ENCODE measurements around the gene FTCD. TPM values are rescaled to one million over a fixed set of nuclear protein-coding genes. Genes with fewer than 3 reads are reported as not detected.
"Not testable (repeated sequence)": the region's sequence is repeated elsewhere in the genome, so short reads cannot be mapped to it uniquely, and the experiment has no call there.

Gene FTCD
- 1.5 TPM for polyA plus RNA-seq (ENCODE audit: insufficient read length)

- no peak for DNase-seq (ENCODE audit: low read depth)
Observed at GRCh38 chr21:46155514-46156377, at the start of gene FTCD. Gene FTCD, minus strand, starts transcription at chr21:46155579. Its CDS starts 56 bp downstream, at chr21:46155523.

GRCh38 chr21:46205166-46205565 is 49.8 kb upstream of the FTCD start:
- DNase-seq (ENCODE audit: low read depth), result no peak

DNA sequence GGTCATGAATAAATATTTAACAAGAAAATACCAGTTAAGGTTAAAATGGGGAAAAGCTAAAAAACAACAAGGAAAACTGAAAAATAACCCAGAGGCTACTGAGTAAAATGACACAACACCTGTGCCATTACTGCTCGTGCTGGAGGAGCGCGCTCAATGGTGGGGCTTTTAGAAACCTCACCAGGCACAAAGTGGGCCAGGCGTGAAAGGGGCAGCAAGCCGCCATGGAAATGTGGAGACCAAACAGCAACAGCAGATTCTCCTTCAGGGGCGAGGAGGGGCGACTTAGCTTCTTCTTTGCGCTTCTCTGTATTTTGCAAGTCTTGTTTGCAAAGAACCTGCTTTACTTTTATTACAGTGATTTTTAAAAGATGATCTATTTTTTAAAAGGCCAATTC is 47.8 kb upstream of the FTCD start:
- no peak for DNase-seq (ENCODE audit: low read depth)

DNA sequence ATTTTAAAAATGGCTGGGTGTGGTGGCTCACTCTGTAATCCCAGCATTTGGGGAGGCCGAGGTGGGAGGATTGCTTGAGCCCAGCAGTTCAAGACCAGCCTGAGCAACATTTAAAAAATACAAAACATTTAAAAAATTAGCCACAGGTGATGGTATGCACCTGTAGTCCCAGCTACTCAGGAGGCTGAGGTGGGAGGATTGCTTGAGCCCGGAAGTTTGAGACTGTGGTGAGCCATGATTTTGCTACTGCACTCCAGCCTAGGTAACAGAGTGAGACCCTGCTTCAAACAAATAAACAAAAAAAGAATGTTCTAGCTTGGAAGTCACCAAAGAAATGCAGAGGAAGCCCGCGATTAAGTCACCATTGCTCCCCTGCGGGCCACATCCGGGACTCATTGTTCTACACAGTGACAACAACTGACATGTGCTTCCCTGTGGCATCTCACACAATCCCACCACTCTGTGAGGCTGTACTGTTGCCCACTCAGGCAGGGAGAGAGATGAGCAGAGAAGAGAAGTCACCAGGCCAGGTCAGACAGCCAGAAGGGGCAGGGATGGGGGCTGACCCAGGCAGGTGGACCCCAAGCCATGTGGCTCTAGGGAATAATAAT is 47.3 kb upstream of the FTCD start:
- no peak for DNase-seq (ENCODE audit: low read depth)

- not testable (repeated sequence) for DNase-seq (ENCODE audit: low read depth)
Observed at GRCh38 chr21:46200877-46201803, 45.8 kb upstream of the FTCD start.

DNA sequence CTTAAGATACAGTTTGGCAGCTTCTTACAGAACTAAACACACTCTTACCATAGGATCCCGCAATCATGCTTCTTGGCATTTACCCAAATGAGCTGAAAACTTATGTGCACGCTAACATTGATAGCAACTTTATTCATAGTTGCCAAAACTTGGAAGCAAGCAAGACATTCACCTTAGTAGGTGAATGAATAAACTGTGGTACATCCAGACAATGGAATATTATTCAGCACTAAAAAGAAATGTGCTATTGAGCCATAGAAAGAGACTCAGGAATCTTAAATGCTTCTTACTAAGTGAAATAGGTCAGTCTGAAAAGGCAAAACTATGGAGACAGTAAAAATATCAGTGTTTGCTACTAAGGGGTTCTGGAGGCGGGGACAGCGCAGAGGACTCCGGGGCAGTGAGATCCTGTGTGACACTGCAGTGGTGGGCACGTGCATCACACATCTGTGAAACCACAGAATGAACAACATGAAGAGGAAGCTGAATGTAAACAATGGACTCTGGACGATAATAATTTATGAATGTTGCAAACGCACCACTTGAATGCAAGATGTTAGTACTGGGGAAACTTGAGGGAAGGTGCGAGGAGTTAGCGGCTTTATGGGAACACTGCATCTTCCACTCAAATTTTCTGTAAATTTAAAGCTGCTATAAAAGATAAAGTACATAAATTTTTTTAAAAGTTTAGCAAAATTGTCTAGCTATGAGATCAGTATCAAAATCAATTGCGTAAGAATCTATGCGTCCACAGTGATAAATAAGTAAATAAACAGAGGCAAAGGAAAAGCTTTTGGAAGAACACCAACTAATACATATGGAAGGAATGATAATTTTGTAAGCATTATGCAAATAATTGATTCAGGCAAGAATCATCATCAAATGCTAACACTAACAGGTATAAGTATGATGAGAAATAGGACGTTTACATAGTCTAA is 44.3 kb upstream of the FTCD start:
- no peak for DNase-seq (ENCODE audit: low read depth)

GRCh38 chr21:46196733-46197132 is 41.4 kb upstream of the FTCD start:
- no peak for DNase-seq (ENCODE audit: low read depth)

GRCh38 chr21:46195595-46196195 is 40.3 kb upstream of the FTCD start:
- DNase-seq (ENCODE audit: low read depth), result no peak

DNA sequence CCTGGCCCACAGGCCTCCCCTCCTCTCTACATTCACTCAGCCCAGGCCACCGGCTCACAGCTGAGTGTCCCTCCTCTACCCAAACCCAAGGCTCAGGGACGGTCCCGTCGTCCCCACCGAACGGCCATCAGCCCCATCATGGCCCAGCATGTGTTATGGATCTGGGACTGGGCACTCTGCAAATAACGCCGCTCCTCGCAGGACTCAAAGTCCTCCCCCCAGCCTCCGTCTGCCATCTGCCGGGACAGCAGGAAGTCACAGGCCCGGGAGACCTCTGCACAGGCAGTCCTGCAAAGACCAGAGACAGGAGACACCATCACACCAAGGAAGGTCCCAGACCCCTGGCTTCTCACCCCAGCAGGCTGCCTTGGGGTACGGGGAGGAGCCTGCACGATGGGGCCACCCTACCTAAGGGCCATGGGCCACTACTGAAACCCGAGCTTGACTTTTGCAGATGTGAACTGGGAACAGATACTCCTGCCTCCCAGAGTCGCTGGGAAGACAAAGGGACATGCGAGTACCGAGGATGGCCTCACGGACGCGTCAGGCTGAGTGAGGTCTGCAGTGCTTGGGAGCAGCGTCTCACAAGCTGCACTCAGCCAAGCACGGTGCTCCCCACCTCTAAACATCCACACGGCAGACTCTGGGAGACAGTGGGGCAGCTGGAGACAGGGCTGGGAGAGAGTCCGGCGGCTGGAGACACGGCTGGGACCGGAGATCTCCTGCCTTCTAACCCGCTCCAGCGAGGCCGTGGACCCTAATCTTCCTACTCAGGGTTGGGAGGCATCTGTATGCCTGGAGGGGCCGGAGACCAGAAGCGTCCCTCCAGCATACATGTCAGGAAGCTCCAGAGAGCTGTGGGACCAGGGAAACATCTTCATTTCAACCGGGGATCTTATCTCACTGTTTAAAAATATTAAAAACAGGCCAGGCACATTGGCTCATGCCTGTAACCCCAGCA is 39.3 kb upstream of the FTCD start:
- DNase-seq (ENCODE audit: low read depth), result no peak

DNA sequence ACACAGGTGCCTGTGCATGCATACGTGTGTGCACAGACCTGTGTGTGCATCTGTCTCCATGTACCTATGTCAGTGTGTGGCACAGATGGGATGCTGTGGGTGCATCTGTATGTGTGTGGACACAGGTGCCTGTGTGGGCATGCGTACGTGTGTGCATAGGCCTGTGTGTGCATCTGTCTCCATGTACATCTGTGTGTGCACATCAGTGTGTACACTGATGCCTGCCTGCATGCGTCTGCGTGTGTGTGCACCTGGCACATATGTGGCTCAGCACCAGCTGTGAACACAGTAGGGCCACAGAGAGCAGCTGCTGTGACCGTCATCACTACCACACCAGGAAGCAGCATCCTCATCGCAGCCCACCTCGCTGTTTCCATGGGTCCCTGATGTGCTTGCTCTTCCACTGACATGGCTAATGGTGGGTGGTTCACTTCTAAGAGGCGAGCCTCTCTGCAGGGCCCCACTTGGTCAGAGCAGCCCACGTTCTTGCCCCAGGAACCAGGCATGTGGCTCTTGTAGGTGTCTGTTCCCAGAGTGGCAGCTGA is 38.5 kb upstream of the FTCD start:
- no peak for DNase-seq (ENCODE audit: low read depth)

- no peak for DNase-seq (ENCODE audit: low read depth)
Observed at GRCh38 chr21:46191686-46192575, 36.6 kb upstream of the FTCD start.

DNA sequence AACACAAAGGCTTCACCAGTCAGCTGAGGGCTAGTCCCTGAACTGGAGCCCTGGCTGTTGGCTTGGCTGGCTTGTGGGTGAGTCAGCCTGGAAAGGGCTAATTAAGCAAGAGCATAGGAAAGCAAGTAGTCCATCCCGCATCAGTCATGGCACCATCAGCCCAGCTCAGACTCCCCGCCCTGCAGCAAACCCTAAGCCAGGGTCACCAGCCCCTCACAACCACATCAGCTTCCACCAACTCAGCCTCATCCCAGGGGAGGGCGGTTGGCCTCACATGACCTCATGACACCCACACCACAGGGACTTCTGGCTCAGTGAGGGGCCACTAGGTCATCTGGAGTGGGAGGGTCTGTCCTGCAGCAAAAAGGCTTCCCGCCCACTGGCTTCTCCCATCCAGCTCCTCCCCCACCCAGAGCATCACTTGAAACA is 35.9 kb upstream of the FTCD start:
- DNase-seq (ENCODE audit: low read depth), result no peak

GRCh38 chr21:46190491-46191131 is 35.2 kb upstream of the FTCD start:
- no peak for DNase-seq (ENCODE audit: low read depth)

GRCh38 chr21:46189959-46190490 is 34.6 kb upstream of the FTCD start:
- no peak for DNase-seq (ENCODE audit: low read depth)

- no peak for DNase-seq (ENCODE audit: low read depth)
Observed at GRCh38 chr21:46189213-46189958, 34.0 kb upstream of the FTCD start.

Measured in forelimb muscle (tissue), 1 donor.